ENCODE measurements around the gene CLTCL1.

The CLTCL1 gene

DNA sequence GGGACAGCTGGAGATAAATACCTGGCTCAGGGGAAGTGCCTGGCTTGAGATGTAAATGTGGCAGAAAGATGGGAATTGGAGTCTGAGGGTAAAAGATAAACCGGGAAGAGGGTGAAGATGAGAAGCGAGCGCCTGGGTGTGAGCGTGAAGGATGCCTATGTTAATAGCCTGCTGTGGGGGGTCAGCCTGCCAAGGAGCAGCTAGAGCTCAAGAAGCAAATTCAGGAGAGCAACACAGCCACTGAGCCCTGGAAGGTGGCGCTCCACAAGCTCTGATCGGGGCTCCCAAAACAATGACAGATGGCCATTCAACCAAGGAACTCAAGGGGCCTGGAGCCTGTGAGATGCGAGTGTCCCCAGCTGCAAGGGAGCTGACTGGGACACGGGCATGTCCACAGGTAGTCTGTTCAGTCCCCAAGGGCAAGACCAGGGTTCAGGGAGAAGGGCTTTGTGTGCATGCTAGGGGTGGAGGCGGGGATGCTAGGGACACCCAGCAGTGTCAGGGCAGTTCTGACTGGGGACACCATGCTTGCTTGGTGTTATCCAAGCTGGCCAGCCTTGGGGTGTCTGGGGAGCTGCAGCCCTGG lies 144.2 kb downstream of the CLTCL1 start:
- no peak for DNase-seq

DNA sequence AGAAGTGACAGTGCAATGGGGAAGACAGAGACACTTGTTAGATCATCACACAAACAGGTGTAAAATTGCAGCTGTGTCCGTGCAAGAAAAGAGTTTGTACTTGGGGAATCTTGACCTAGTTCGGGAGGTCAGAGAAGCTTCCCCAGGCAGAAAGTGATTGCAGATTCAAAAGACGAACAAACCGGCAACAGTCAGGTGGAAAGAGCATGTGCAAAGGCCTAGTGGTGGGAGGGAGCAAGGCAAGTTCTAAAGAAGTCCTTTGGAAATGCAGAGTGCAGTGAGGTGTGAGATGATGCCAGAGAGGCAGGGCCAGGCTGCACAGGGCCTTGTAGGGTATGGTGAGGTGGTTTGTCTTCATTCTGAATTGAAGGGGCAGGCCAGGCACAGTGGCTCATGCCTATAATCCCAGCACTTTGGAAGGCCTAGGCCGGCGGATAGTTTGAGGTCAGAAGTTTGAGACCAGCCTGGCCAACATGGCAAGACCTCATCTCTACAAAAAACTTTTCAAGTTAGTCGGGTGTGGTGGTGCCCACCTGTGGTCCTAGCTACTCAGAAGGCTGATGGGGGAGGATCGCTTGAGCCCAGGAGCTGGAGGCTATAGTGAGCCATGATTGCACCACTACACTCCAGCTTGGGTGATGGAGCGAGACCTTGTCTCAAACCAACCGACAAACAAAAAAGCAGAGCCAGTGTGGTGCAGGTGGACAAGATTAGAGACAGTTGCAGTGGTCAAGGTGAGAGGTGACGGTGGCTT lies 145.1 kb downstream of the CLTCL1 start:
- DNase-seq = no peak

DNA sequence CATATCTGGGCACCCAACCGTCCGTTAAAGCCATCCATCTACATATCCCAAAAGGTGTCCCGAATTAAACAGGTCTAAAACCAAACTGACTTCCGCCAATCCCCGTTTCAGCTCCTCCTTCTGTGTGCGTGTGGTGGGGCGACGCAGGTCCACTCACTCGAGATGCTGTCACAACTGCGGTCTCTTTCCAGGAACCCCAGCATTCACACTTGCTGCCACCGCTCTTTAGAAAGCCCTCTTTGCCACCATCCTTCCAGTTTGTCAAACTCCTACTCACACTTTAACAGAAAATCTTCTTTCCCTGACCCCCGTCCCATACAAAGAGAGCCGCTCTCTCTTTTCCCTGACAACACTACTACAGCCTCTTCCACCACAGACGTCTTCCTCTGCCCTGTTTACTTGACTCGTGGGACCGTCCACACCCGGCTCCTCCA lies 147.5 kb downstream of the CLTCL1 start:
- DNase-seq = no peak

DNA sequence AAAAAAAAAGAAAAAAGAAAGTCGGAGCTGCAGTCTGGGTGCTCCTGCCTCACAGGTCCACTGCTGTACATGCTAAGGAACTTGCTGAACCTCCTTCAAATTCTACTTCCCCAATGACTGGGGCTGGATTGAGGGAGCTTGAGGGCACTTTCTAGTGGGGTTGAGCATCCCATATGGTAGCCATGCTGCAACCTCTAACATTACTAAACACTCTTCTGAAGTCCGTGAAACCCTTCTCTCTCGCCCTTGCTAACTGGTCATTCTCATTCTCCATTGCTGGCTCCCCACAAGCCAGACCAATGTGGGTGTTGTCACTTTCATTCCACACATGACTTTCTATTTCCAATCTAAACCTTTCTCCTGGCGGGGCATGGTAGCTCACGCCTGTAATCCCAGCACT lies 148.3 kb downstream of the CLTCL1 start:
- DNase-seq = no peak

DNA sequence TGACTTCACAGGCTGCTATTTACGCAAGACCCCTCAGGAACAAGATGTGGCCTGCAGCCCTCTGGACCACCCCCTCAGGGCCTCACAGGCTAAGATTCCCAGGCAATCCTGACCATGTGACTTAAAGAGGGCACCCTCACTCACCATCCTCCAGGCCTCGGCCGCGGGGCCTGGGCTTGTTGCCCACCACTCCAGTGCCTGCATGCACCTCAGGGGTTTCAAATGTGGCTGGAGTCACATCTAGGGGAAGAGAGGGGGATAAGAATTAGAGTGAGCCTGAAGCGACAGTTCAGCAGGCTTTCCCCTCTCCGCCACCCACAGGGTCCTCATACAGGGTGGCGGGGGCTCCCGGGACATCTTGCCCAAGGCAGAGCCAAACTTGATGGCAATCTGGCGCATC lies 149.1 kb downstream of the CLTCL1 start:
- DNase-seq = no peak

DNA sequence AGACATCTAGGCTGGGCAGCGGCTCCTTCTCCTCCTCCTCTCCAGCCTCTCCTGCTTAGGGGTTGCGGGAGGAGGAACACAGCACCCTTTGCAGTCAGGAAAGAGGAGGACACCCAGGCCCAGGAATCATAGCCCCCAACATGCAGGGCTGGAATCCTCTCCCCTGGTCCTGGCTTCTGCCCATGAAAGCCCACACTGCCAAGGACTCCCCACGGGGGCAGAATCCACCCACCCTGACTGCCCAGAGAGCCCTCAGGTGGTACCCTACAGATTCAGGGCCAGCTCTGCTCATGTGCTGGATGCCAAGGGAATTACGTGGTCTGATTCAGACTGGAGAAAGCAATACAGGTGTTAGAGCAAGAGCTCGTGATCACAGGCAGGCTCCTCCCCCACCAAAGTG lies 151.5 kb downstream of the CLTCL1 start:
- DNase-seq = no peak

DNA sequence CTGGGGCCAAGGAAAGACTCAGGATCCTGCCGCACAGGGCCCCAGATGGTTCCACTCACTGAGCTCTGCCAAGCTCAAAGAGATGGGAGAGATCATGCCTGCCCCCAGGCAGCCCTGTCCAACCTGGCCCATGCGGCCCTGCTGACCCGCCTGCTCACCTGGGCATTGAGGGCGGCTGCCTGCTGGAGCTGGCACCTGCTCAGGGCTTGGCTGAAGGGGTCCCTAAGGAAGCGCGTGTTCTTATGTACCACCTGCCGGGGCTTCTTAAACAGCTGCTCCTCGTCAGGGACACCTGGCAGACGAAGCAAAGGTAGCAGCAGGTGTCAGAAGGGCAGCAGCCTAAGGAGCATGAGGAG lies 152.5 kb downstream of the CLTCL1 start:
- no peak for DNase-seq

DNA sequence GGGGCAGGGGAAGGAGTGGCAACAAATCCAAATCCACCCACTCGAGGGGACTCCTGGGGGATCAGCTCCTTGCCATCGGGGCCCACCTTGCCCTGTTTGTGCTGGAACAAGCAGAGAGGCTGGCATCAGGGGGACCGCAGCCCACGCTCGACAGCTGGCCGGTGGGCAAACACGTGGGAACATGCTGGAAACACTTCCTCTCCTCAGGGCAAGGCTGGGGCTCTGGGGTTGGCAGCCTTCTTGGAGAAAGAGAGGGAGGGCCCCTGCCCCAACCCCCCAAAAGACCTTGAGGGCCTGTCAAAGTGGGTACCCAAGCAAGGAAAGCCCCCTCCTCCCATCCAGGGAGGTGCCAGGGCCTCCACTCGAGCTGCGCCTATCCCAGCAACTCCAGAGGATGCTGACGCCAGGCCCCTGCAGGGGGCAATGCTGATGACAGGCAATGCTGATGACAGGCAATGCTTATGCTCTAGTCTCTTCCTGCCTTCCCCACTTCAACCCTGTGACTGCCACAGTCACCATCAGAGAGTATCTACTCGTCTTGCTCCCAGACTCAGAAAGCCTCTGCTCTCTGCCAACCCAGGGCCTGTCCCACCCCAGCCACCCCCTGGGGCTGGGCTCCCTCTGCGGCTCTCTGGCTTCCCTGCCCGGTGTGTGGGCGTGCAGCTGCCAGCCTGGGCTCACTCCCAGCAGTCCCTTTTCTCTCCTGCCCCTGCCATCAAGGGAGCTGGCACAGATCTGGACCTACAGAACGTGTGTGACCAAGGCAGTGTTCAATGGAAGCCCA lies 153.1 kb downstream of the CLTCL1 start:
- no peak for DNase-seq

DNA sequence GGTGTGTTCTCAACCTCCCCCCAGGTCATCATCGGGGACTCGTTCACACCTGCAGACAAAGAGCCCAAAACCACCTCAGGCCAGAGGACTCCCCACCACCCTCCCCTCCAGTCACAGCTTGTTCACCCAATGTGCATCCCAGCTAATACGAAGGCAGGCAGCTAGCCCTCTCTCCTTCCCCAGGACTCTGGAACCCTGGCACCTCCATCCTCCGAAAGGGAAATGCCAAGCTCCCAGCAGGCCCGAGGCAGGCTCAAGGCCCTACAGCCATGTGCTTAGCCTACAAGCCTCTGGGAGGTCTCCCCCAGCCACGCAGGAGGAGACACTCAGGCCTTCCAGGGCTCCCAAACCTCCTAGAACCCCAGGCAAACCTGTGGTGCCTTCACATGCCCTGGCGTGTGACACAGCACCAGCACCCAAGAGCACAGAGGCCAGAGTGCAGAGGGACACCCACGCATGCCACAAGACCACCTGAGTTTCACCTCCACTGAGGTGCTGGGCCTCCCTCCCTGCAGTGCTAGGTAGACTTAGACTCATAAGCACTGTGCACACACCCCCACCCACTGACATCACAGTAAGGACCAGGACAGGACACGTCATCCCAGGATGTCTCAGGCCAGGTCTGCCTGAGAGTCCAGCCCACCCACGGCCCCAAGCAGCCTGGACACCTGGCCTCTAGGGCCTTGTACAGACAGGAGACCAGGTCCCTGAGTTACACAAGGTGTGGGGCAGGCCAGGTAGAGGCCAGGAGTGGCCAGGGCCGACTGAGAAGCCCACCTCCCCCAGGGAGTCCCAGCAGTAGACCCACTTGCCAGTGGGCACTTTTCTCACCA lies 153.9 kb downstream of the CLTCL1 start:
- DNase-seq = no peak

DNA sequence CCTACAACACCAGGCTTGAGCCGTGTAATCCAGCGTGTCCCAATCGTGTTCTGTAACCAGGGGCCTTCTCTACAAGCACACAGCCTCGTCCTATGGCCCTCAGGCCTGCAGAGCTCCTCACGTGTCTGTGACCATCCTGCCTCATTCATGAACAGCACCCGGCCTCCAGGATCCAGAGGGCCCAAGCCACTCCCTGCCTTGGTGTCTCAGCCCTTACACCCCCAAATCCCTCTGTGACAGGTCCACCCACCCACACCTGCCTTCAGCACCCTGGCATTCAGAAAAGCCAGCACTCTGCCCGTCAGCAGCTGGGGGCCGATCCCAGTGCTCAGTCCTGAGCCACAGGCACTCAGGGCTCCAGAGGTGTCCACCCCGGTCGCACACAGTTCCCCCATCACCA lies 154.6 kb downstream of the CLTCL1 start:
- DNase-seq = no peak

DNA sequence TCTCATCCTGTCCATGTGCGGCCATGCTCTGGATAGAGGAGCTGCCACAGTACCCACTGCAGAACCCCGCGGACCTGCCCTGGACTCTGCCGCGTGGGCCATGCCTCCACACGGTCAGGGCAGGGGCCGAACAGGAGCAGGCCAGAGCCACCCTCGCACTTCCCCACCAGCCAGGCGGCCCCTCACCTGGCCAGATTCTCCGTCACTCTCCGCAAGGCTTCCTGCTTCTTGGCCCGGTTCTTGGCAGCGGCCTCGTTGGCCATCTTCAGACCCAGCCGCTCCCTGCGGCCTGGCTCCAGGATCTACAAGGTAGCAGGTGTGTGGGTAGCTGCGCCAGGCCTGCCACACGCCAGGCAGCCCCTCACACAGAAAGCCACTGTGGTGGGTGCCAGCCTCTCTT lies 156.6 kb downstream of the CLTCL1 start:
- no peak for DNase-seq

DNA sequence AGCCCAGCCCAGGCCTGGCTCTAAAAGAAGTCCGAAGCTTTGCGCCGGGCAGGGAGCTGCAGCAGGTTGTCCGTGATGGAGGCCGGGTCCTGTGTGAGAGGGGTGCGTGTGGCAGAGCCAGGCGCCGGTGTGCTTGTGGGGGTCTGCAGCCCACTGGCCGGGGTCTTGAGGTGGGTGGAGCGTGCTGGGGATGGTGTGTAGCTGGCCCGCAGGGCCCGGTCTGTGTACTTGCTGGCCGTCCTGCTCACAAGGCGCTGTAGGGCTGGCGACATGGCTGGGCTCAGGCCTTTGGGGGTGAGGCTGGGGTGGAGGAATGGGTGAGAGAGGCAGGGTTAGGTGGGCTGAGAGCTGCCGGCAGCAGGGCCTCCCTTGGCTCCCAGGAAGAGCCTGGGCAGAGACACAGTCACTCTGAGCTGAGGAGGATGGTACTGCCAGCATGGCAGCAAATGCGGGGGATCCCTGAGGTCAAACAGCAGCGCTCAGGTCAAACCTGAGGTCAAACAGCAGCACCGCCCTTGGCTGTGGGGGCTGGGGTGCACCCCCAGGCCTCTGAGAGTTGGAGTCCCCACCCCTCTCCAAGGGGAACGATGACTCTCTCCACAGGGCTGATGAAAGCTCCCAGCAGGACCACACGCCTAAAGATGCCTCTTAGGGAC lies 157.2 kb downstream of the CLTCL1 start:
- no peak for DNase-seq

DNA sequence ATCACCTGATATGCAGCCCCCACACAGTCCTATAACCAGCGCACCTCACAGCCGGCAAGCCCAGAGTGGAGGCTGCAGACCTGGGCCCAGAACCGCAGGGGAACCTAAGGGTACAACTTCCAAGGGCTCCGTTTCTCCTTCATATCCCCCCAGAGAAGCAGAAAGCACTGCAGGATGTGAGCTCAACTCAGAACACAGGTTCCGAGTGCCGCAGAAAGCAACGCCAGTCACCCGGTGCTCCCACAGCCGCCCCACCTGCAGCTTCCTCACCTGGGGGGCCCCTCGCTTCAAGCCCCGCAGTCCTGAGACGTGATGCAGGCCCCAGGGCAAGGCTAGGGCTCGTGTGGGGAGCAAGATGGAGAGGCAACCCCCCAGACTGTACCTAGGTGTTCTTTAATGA lies 158.0 kb downstream of the CLTCL1 start:
- no peak for DNase-seq

DNA sequence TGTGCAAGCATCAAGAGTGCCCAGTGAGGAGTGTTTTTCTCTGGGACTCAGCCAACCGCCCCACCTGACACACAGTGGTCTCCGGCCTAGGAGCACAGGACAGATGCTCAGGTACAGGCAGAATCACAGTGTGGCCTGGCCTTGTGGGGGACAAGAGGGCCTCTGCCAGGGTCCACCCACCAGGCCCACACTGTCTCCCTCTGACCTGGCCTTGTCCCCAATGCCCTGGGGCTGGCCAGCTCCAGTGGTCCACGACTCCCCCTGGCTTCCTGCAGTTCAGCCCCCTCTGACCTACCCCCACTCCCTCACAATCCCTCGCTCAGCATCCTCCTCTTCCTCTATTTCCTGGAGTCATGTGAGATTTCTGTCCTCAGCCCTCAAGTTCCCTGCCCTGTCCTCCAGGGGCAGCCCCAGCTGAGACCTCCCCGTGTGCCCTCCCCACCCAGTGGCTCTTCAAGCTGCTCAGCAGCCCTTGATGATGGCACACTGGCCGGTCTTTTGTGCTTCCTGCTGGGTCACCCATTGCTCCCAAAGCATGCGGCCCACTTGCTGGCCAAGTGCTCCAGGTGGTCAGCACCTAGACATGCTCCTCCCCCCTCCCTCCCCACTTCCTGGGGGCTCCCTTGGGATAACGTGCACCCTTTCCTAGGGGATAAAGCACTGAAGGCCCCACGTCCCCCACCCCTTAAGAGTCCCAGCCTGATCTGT lies 158.7 kb downstream of the CLTCL1 start:
- DNase-seq = no peak

DNA sequence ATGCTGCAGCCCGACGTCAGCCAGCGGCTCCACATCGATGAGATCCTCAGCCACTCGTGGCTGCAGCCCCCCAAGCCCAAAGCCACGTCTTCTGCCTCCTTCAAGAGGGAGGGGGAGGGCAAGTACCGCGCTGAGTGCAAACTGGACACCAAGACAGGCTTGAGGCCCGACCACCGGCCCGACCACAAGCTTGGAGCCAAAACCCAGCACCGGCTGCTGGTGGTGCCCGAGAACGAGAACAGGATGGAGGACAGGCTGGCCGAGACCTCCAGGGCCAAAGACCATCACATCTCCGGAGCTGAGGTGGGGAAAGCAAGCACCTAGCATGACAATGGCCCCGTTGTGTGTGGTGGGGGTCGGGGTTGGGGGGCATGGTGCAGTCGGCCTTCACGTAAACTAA lies 159.4 kb downstream of the CLTCL1 start:
- no peak for DNase-seq

DNA sequence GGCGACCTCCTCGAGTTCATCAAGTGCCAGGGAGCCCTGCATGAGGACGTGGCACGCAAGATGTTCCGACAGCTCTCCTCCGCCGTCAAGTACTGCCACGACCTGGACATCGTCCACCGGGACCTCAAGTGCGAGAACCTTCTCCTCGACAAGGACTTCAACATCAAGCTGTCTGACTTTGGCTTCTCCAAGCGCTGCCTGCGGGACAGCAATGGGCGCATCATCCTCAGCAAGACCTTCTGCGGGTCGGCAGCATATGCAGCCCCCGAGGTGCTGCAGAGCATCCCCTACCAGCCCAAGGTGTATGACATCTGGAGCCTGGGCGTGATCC lies 159.9 kb downstream of the CLTCL1 start:
- no peak for DNase-seq

DNA sequence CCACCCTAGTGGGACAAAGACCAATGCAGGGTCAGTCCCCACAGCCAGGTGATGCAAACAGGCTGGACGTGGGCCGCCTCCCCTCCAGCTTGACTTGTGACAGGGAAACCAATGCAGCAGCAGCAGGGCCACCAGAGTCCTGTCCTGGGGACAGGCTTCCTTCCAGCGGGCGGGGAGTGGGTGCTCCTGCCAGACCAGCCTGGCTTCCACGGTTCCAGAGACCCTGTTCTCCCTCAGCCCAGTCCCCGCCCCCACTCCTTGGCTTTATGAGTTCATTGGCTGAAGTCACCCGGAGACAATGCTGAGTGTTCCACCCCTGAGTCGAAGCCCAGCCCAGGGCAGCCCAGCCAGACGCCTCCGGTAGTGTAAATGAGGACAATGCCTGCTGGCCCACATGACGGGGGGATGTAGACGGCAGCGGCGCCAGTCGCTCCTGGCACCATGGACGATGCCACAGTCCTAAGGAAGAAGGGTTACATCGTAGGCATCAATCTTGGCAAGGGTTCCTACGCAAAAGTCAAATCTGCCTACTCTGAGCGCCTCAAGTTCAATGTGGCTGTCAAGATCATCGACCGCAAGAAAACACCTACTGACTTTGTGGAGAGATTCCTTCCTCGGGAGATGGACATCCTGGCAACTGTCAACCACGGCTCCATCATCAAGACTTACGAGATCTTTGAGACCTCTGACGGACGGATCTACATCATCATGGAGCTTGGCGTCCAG lies 160.4 kb downstream of the CLTCL1 start, which contains the start of gene TSSK2:
TSSK2 (plus strand) TSS at position 350 of the 726 bp plus-strand sequence; CDS start at position 442, 92 bp downstream.
- no peak for DNase-seq

DNA sequence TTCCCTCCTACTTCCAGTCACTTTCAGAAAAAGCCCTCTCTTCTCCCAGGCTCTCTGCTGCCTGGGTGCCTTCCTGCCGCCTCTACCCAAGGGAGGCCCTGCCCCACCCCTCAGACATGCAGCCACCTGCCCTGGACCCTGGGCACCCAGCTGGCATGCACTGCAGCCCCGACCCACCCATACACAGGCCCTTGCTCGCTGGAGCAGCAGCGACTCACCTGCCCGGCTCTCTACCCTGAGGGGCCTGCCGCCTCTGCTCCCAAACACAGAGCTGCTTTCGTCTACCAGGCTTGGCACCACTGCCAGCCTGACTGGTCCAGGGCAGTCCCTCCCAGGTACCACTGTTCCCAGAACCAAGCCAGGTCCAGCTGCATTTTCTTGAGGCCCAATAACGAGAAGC lies 161.6 kb downstream of the CLTCL1 start:
- DNase-seq = no peak

Data from NCI-H1417 treated with DMSO at 0.1 percent for 48 hours (cell line).